ENCODE results near the gene PTRH2.
"Not testable (repeated sequence)": the region's sequence is repeated elsewhere in the genome, so short reads cannot be mapped to it uniquely, and the experiment has no call there.

Gene PTRH2

DNA sequence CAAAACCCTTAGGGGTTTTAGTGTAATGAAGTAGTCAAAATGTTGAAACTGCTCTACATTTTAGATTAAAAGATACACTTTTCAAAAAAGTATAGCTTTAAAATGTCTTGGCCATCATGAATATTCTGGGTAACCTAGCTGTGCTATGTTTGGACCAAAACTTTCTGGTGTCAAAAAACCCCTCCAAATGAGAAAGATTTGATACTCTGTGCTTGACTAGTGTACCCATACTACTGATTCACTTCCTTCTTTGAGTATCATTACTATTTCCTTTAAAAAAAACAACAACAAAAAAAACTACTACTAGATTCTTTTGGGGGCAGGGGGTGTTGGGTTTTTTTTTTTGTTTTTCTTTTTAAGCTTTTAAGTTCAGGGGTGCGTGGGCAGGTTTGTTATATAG, 37.3 kb downstream of the PTRH2 start:
- no peak for DNase-seq (ENCODE audit: low read depth, low spot score)

DNA sequence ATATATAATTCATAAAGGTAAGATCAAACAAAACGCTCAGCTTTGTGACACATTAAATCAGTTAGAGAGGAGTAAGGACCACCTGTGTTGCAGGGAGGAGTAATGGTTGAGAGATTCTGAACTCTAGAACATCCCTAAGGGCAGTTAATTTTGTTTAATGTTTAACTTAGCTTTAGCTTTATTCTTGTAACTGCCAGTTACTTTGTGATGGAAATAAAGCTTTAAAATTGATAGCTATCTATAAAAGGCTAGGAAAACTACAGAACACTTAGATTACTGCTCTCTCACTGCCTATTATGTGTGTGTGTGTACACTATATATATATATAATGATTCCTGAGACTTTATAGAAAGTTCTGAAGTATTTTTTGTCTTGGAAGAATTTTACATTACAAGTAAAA, 37.8 kb downstream of the PTRH2 start:
- no peak for DNase-seq (ENCODE audit: low read depth, low spot score)

DNA sequence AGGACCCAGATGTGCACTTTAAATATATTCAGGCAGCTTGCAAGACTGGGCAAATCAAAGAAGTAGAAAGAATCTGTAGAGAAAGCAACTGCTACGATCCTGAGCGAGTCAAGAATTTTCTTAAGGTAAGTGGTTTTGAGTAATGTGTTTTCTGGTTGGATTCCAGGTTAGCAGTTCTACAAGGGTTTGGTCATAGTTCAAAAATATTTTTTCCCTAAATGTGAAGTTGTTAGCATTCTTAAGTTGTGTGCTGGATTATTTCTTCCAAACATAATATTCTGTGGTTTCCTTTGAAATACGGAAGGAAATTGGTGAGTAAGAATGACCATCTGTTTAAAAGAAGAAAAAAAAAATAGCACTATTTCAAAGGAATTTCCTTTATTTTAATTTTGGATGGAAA, 38.4 kb downstream of the PTRH2 start:
- no peak for DNase-seq (ENCODE audit: low read depth, low spot score)

GRCh38 chr17:59666235-59666634, 41.0 kb downstream of the PTRH2 start:
- no peak for DNase-seq (ENCODE audit: low read depth, low spot score)

DNA sequence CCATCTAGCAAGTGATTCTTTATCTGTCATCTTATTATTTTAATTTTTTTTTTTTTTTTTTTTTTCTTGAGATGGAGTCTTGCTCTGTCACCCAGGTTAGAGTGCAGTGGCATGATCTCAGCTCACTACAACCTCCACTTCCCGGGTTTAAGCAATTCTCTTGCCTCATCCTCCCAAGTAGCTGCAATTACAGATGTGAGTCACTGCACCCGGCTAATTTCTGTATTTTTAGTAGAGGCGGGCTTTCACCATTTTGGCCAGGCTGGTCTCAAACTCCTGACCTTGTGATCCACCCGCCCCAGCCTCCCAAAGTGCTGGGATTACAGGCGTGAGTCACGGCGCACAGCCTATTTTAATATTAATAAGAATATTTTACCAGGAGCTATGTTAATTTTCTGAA, 50.6 kb downstream of the PTRH2 start:
- not testable (repeated sequence) for DNase-seq (ENCODE audit: low read depth, low spot score)

GRCh38 chr17:59652119-59652518, 55.1 kb downstream of the PTRH2 start:
- DNase-seq (ENCODE audit: low read depth, low spot score) = no peak

- no peak for DNase-seq (ENCODE audit: low read depth, low spot score)
These were observed 55.9 kb downstream of the PTRH2 start for GRCh38 chr17:59651346-59651745.

DNA sequence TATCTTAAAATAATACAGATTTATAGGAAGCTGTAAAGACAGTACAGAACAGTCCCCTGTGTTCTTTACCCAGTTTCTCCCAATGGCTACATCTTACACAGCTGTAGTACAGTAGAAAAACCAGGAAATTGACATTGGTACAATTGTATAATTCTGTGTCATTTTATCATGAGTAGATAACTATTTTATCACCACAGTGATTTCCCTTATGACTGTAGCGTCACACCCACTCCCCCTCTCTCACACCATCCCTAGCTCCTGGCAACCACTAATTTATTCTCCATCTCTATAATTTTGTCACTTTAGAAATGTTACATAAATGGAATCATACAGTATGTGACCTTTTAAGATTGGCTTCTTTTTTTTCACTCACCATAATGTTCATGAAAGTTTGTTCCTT, 56.6 kb downstream of the PTRH2 start:
- no peak for DNase-seq (ENCODE audit: low read depth, low spot score)

- no peak for DNase-seq (ENCODE audit: low read depth, low spot score)
These were observed 57.3 kb downstream of the PTRH2 start for GRCh38 chr17:59649886-59650285.
